Keratinocyte (primary cell): ENCODE measurements around the gene SLC5A2. TPM values are rescaled to one million over a fixed set of nuclear protein-coding genes. Genes with fewer than 3 reads are reported as not detected.

Source experiments
- DNase-seq: peaks from one replicate; pipeline ENCODE4 v3.0.0-alpha.2; 2011; ENCODE audit warnings: low read depth, missing footprints, low spot score
- FAIRE-seq: peaks from 2 replicates; lab custom pipeline; 2011; peaks lifted over from hg19 to GRCh38; lab: Jason Lieb, UNC
- H2AFZ ChIP-seq: 2 replicates; pipeline ENCODE4 v1.6.0; 2012; ENCODE audit warnings: low read length, control low read depth, inconsistent platforms; ENCODE audit not compliant: control insufficient read depth
- H3K27ac ChIP-seq: 2 replicates; pipeline ENCODE4 v1.5.1; 2011; ENCODE audit warnings: low read length; ENCODE audit not compliant: control insufficient read depth, insufficient read depth
- H3K27me3 ChIP-seq: 3 replicates; pipeline ENCODE4 v1.6.0; 2011; ENCODE audit warnings: low read length; ENCODE audit not compliant: control insufficient read depth, insufficient read depth; ENCODE audit errors: extremely low read depth
- H3K36me3 ChIP-seq, 2 experiments: 2 replicates in 1 of 2; 3 replicates in 1 of 2; pipeline ENCODE4 v1.5.1; 2011; ENCODE audit warnings: low read length in 2 of 2, mild to moderate bottlenecking in 1 of 2; ENCODE audit not compliant: control insufficient read depth in 2 of 2, insufficient read depth in 2 of 2; ENCODE audit errors: extremely low read depth in 1 of 2
- H3K4me1 ChIP-seq: 3 replicates; pipeline ENCODE4 v1.5.1; 2011; ENCODE audit warnings: low read length; ENCODE audit not compliant: control insufficient read depth, insufficient read depth; ENCODE audit errors: extremely low read depth
- H3K4me2 ChIP-seq: 3 replicates; pipeline ENCODE4 v1.6.0; 2011; ENCODE audit warnings: low read depth, low read length; ENCODE audit not compliant: control insufficient read depth, insufficient read depth; ENCODE audit errors: extremely low read depth
- H3K4me3 ChIP-seq, 3 experiments: fragments of 200-600 bp in 1 of 3; sonication (generic) in 1 of 3; 2 replicates in 2 of 3; 3 replicates in 1 of 3; pipeline ENCODE4 v1.5.1; 2011 to 2016; ENCODE audit warnings: low read length in 3 of 3, mild to moderate bottlenecking in 3 of 3, control low read depth in 2 of 3, inconsistent platforms in 1 of 3, low read depth in 1 of 3, mixed read lengths in 1 of 3, mixed run types in 1 of 3, moderate library complexity in 1 of 3; ENCODE audit not compliant: control insufficient read depth in 2 of 3, insufficient read depth in 2 of 3; ENCODE audit errors: extremely low read depth in 1 of 3
- H3K79me2 ChIP-seq: 2 replicates; pipeline ENCODE4 v1.6.0; 2012; ENCODE audit warnings: low read length; ENCODE audit not compliant: control insufficient read depth, insufficient read depth
- H3K9ac ChIP-seq: 3 replicates; pipeline ENCODE4 v1.6.0; 2011; ENCODE audit warnings: low read length; ENCODE audit not compliant: control insufficient read depth, insufficient read depth; ENCODE audit errors: extremely low read depth
- H3K9me1 ChIP-seq: 3 replicates; pipeline ENCODE4 v1.6.0; 2011; ENCODE audit warnings: low read length; ENCODE audit not compliant: control insufficient read depth, insufficient read depth; ENCODE audit errors: extremely low read depth
- H3K9me3 ChIP-seq: 2 replicates; pipeline ENCODE4 v1.5.1; 2012; ENCODE audit warnings: low read depth, low read length; ENCODE audit not compliant: control insufficient read depth
- H4K20me1 ChIP-seq: 3 replicates; pipeline ENCODE4 v1.6.0; 2011; ENCODE audit warnings: low read length; ENCODE audit not compliant: control insufficient read depth, insufficient read depth; ENCODE audit errors: extremely low read depth
- CTCF ChIP-seq, 3 experiments: IDR thresholded peaks in 1 of 3; conservative IDR thresholded peaks in 1 of 3; optimal IDR thresholded peaks in 1 of 3; 2 replicates in 2 of 3; 3 replicates in 1 of 3; pipeline versions ENCODE3 to v1.5.1; 2011; ENCODE audit warnings: low read length in 3 of 3, mild to moderate bottlenecking in 3 of 3, moderate library complexity in 2 of 3, control low read depth in 1 of 3, inconsistent platforms in 1 of 3; ENCODE audit not compliant: insufficient read depth in 2 of 3; ENCODE audit errors: extremely low read depth in 1 of 3
- EZH2 ChIP-seq: IDR thresholded peaks from one replicate; pipeline ENCODE4 v1.6.1; 2012; ENCODE audit warnings: inconsistent platforms, mild to moderate bottlenecking, low read length, moderate library complexity
- dilution Hi-C: fragments of 300-500 bp; cut with MboI; formaldehyde crosslinking; loops from one replicate; pipeline ENCODE4 v1.7.0; 2020; ENCODE audit warnings: low sequenced_read_pairs; ENCODE audit not compliant: extremely low pct_ligation_motif_present
- polyA plus RNA-seq, 5 experiments: library from polyadenylated mRNA; depleted of rRNA in 3 of 5; stranded (reverse) in 3 of 5; stranded (forward) in 1 of 5; unstranded in 1 of 5; fragments of >200 nt; gene quantifications; 1 replicate in 1 of 5; 2 replicates in 3 of 5; 3 replicates in 1 of 5; pipeline versions ENCODE4 v1.2.1 to v1.2.3, GENCODE V29; 2011 to 2012; ENCODE audit warnings: missing spikeins in 2 of 5, low read depth in 1 of 5, low replicate concordance in 1 of 5

SLC5A2 gene
- polyA plus RNA-seq, 1 donor (not counting 4 experiments of a cell fraction or from before 2014, with no cell fraction given), result not detected

GRCh38 chr16:31439519-31439918 lies 43.4 kb upstream of the SLC5A2 start:
- no peak for TF ChIP-seq CTCF (optimal IDR thresholded peaks at IDR 0.05 in 1 of 3, IDR thresholded peaks at IDR 0.05 in 1 of 3, conservative IDR thresholded peaks at IDR 0.05 in 1 of 3; ENCODE audit: extremely low read depth in 1 of 3, insufficient read depth in 2 of 3, low read length in 3 of 3)
- no peak for TF ChIP-seq EZH2
- H4K20me1 ChIP-seq, result no peaks in the 10 kb centered on the region
- H3K4me1 ChIP-seq, result no peaks in the 10 kb centered on the region
- H2AFZ ChIP-seq, result no peak overlapping the region
- dilution Hi-C loops, result no loop called here
- no peak overlapping the region for H3K4me2 ChIP-seq
- no peak overlapping the region for H3K4me3 ChIP-seq
- H3K27ac ChIP-seq, result no peak overlapping the region
- no peaks in the 10 kb centered on the region for H3K27me3 ChIP-seq
- FAIRE-seq, result no peak
- H3K9me1 ChIP-seq, result no peaks in the 10 kb centered on the region
- DNase-seq, result no peak
- no peaks in the 10 kb centered on the region for H3K79me2 ChIP-seq
- H3K36me3 ChIP-seq, result no peaks in the 10 kb centered on the region
- no peaks in the 10 kb centered on the region for H3K9me3 ChIP-seq
- no peak overlapping the region for H3K9ac ChIP-seq

- H3K27me3 ChIP-seq, result no peaks in the 10 kb centered on the region
- H3K36me3 ChIP-seq, result no peaks in the 10 kb centered on the region
- no peak overlapping the region for H3K4me3 ChIP-seq
- H3K9me1 ChIP-seq, result no peaks in the 10 kb centered on the region
- H2AFZ ChIP-seq, result no peak overlapping the region
- no peaks in the 10 kb centered on the region for H3K79me2 ChIP-seq
- H3K9me3 ChIP-seq, result no peaks in the 10 kb centered on the region
- H3K27ac ChIP-seq, result no peak overlapping the region
- FAIRE-seq, result no peak
- dilution Hi-C loops, result no loop called here
- H3K4me2 ChIP-seq, result no peak overlapping the region
- H3K4me1 ChIP-seq, result no peaks in the 10 kb centered on the region
- no peaks in the 10 kb centered on the region for H4K20me1 ChIP-seq
- no peak overlapping the region for H3K9ac ChIP-seq
- DNase-seq, result no peak
- TF ChIP-seq CTCF (optimal IDR thresholded peaks at IDR 0.05 in 1 of 3, IDR thresholded peaks at IDR 0.05 in 1 of 3, conservative IDR thresholded peaks at IDR 0.05 in 1 of 3; ENCODE audit: extremely low read depth in 1 of 3, insufficient read depth in 2 of 3, low read length in 3 of 3), result no peak
- no peak for TF ChIP-seq EZH2
Measured at GRCh38 chr16:31440516-31441184, 42.3 kb upstream of the SLC5A2 start.
